Activated T-helper 2 cell treated with anti-CD3 and anti-CD28 coated beads, Interferon-gamma antibody, Interleukin-2, Interleukin-4, amounts not matched to agents 10 μg/mL and 5 μg/mL and 100 μg/mL, durations not matched to agents 14 hours and 24 hours and 36 hours (primary cell): Measurements from ENCODE around the gene RTN4R. TPM values are rescaled to one million over a fixed set of nuclear protein-coding genes. Genes with fewer than 3 reads are reported as not detected.

ENCODE experiments used
- DNase-seq: peaks from one replicate; pipeline ENCODE4 v3.0.0; 2021; ENCODE audit warnings: low spot score
- H3K27ac Mint-ChIP-seq: one replicate; pipeline ENCODE4 v1.8.0; 2021; ENCODE audit warnings: mixed read lengths
- H3K27me3 Mint-ChIP-seq: one replicate; pipeline ENCODE4 v1.8.0; 2021; ENCODE audit warnings: low read depth, mixed read lengths
- H3K36me3 Mint-ChIP-seq: one replicate; pipeline ENCODE4 v1.8.0; 2021; ENCODE audit warnings: low read depth, mixed read lengths
- H3K4me1 Mint-ChIP-seq: one replicate; pipeline ENCODE4 v1.8.0; 2021; ENCODE audit warnings: low read depth, mixed read lengths
- H3K4me3 Mint-ChIP-seq: one replicate; pipeline ENCODE4 v1.8.0; 2021; ENCODE audit warnings: low read depth, mild to moderate bottlenecking, moderate library complexity, mixed read lengths
- H3K9me3 Mint-ChIP-seq: one replicate; pipeline ENCODE4 v1.8.0; 2021; ENCODE audit warnings: mixed read lengths
- intact Hi-C: fragments of 100-400 bp; cut with micrococcal nuclease; formaldehyde crosslinking; loops from one replicate; pipeline ENCODE4 v1.15.1; 2023
- total RNA-seq: library from RNA; stranded (reverse); gene quantifications from 2 replicates; pipeline ENCODE4 v1.2.3, GENCODE V29; 2022

The RTN4R gene
- total RNA-seq, 1 donor from 2014 or later, result 1.9 TPM

DNA sequence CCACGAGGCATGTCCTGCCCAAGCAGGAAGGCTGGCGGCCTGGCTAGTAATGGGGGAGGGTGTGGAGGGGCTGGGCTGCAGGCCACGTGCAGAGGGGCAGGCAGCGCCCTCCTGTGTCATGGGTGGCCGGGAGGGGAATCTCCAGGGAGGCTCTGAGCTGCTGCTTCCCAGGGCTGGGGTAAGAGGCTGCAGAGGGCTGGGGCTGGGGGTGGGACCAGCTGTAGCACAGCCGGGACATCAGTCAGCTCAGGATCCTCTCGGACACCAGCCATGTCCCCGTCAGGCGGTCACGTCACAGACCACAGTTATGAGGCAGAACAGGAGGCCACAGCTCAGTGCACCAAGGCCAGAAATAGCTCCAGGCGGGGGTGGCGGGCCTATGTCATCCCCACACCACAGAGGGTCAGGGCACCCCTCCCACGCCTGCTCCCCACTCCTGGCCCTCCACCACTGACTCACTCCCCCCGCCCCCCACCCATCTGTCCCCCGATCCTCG, 21.1 kb downstream of the RTN4R start:
- no peaks in the 10 kb centered on the region for H3K9me3 Mint-ChIP-seq
- H3K4me1 Mint-ChIP-seq, result peaks cover 15% of the 10 kb centered on the region
- no peaks in the 10 kb centered on the region for H3K27me3 Mint-ChIP-seq
- no peaks in the 10 kb centered on the region for H3K36me3 Mint-ChIP-seq
- no peak overlapping the region for H3K27ac Mint-ChIP-seq
- DNase-seq, result no peak
- intact Hi-C loops, result no loop called here
- H3K4me3 Mint-ChIP-seq, result no peak overlapping the region

DNA sequence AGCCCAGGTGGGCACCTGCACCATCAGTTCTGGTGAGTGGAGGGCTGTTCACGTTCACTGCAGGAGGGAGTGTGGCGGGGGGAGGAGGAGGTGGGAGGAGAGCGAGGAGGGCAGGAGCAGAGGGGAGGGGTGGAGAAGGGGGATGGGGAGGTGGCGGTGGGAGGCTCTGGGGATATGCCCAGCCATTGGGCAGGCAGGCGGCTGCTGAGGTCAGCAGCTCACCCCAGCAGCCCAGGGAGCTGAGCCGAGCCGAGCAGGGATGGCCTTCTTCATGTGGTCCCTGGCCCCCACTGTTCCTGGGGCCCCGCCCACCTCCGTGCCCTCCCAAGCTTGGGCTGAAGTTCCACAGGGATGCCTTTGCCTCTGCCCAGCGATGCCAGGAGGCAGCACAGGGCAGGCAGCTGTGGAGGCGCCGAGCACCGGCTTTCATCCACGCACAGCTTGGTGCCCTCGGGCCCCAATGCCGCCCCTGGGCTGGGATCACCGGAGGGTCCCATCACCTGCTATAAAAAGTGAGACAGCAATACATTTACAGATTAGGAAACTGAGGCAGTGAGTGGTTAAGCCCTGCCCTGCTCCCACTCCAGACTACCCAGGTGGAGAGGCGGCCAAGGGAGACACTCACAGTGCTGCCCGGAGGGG, 21.6 kb downstream of the RTN4R start:
- no peak for DNase-seq
- Mint-ChIP-seq H3K4me1 (peaks cover 15% of the 10 kb centered on the region), H3K27me3 (no peaks in the 10 kb centered on the region), H3K4me3 (no peak overlapping the region), H3K27ac (no peak overlapping the region), H3K9me3 (no peaks in the 10 kb centered on the region), H3K36me3 (no peaks in the 10 kb centered on the region)
- intact Hi-C loops, result no loop called here

- Mint-ChIP-seq H3K4me3 (no peak overlapping the region), H3K27ac (peak overlapping the region; percentile 66), H3K9me3 (no peaks in the 10 kb centered on the region), H3K4me1 (peaks cover 15% of the 10 kb centered on the region), H3K36me3 (no peaks in the 10 kb centered on the region), H3K27me3 (no peaks in the 10 kb centered on the region)
- DNase-seq, result no peak
- intact Hi-C loops, result no loop called here
Measured at GRCh38 chr22:20245577-20246367, 22.3 kb downstream of the RTN4R start.

DNA sequence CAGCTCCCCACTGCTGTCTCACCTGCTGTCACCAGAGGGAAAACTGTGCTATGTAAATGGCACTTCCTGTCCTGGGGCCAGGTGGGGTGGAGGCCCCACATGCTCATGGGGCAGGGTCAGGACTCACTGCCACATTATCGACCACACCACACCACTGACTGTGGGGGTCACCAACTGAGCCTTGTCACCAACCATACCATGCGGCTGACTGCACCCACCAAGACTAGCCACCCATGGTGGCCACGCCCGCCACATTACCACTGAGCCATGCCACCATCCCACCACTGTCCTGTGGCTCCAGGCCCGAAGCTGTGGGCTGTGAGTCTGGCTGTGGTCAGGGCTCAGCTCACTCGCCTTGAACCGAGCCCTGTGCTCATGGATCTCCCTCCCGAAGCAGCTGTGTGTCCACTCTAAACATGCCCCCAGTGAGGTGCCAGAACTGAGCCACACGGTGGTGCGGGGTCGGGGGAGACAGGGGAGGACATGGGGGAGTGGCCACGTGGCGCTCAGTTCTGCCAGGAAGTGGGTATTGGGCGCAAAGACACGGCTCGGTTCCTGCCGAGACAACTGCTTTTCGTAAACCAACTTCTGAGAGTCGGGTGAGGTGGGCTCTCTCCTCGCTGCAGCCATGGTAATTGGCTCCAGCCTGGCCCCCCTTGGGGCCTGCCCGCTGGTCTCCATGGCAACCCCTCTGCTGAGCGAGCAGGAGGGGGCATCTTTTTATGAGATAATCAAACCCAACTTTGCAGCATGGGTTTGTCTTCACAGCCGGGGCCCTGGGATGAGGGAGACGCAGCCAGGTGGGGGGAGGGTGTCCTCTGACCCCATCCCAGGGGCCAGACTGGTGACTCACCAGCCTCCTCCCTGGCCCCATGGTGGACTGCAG, 23.2 kb downstream of the RTN4R start:
- Mint-ChIP-seq H3K4me3 (no peak overlapping the region), H3K9me3 (no peaks in the 10 kb centered on the region), H3K36me3 (no peaks in the 10 kb centered on the region), H3K27ac (peak overlapping the region; percentile 52), H3K27me3 (no peaks in the 10 kb centered on the region), H3K4me1 (peaks cover 15% of the 10 kb centered on the region)
- intact Hi-C loops, result no loop called here
- DNase-seq, result no peak

DNA sequence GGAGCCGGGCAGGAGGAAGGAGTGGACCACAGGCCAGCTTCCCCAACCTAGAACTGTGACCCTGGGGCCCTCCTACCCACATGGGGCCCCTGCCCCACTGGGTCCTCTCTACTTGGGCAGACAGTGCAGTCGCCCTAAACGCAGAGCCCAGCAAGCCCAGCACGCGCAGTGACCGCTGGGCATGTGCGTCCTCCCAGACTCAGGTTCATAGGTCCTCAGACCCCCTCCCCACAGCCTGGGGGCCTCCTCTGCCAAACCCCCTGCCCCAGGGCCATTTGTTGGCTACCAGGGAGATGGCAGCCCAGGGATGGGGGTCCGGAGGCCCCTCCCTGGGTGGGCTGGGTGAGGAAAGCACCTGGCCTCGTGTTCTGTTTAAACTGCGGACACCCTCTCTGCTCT, 23.9 kb downstream of the RTN4R start:
- peaks cover 15% of the 10 kb centered on the region for H3K4me1 Mint-ChIP-seq
- no peaks in the 10 kb centered on the region for H3K36me3 Mint-ChIP-seq
- H3K9me3 Mint-ChIP-seq, result no peaks in the 10 kb centered on the region
- no peak overlapping the region for H3K4me3 Mint-ChIP-seq
- no peaks in the 10 kb centered on the region for H3K27me3 Mint-ChIP-seq
- no peak overlapping the region for H3K27ac Mint-ChIP-seq
- intact Hi-C loops, result no loop called here
- no peak for DNase-seq

- H3K27ac Mint-ChIP-seq, result peak overlapping the region; percentile 33
- intact Hi-C loops, result no loop called here
- peaks cover 15% of the 10 kb centered on the region for H3K4me1 Mint-ChIP-seq
- H3K27me3 Mint-ChIP-seq, result no peaks in the 10 kb centered on the region
- DNase-seq, result peak; percentile 49
- H3K36me3 Mint-ChIP-seq, result no peaks in the 10 kb centered on the region
- no peak overlapping the region for H3K4me3 Mint-ChIP-seq
- no peaks in the 10 kb centered on the region for H3K9me3 Mint-ChIP-seq
Measured at GRCh38 chr22:20243537-20244249, 24.4 kb downstream of the RTN4R start.

DNA sequence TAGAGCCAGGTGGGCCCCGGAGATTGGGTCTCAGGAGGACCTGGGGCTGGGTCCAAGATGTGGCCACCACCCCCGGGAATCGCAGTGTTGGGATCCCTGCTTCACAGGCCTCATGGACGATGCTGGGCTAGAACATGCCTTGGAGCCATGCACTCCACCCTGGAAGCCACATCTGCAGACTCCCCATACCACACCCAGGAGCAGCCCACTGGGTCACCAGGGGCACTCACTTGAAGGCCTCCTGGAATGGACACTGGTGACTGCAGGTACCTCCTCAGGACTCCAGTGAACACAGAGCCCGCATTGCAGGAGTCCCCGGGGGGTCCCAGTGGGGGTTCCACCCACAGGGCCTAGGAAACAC, 25.0 kb downstream of the RTN4R start:
- Mint-ChIP-seq H3K27me3 (no peaks in the 10 kb centered on the region), H3K4me1 (peaks cover 15% of the 10 kb centered on the region), H3K9me3 (no peaks in the 10 kb centered on the region), H3K27ac (peak overlapping the region; percentile 33), H3K36me3 (no peaks in the 10 kb centered on the region), H3K4me3 (no peak overlapping the region)
- DNase-seq, result no peak
- intact Hi-C loops, result no loop called here

GRCh38 chr22:20242393-20243175, 25.5 kb downstream of the RTN4R start:
- Mint-ChIP-seq H3K4me1 (peaks cover 15% of the 10 kb centered on the region), H3K27me3 (no peaks in the 10 kb centered on the region), H3K4me3 (no peak overlapping the region), H3K9me3 (no peaks in the 10 kb centered on the region), H3K36me3 (no peaks in the 10 kb centered on the region), H3K27ac (no peak overlapping the region)
- no peak for DNase-seq
- intact Hi-C loops, result no loop called here

GRCh38 chr22:20241579-20242392, 26.3 kb downstream of the RTN4R start:
- no peaks in the 10 kb centered on the region for H3K9me3 Mint-ChIP-seq
- H3K36me3 Mint-ChIP-seq, result no peaks in the 10 kb centered on the region
- intact Hi-C loops, result no loop called here
- H3K27ac Mint-ChIP-seq, result no peak overlapping the region
- H3K4me3 Mint-ChIP-seq, result no peak overlapping the region
- H3K27me3 Mint-ChIP-seq, result no peaks in the 10 kb centered on the region
- no peak for DNase-seq
- peaks cover 15% of the 10 kb centered on the region for H3K4me1 Mint-ChIP-seq

DNA sequence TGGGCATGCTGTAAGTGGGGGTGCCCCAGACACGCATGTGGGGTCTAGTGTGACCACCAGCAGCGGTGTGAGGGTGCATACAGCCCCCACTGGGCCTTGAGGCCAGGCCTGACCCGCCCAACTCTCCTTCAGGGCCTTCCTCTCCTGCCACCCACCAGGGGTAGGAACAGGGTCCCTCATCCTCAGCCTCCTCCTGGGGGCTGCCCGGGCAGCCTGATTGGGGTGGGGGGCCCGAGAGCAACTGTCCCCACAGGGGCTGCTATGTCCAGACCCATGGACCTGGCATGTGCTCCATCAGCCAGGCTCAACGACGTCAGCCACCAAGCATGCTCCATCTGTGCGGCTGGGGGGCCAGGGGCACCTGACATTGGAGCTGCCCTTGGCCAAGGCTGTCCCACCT, 27.2 kb downstream of the RTN4R start:
- H3K4me3 Mint-ChIP-seq, result no peak overlapping the region
- intact Hi-C loops, result no loop called here

DNA sequence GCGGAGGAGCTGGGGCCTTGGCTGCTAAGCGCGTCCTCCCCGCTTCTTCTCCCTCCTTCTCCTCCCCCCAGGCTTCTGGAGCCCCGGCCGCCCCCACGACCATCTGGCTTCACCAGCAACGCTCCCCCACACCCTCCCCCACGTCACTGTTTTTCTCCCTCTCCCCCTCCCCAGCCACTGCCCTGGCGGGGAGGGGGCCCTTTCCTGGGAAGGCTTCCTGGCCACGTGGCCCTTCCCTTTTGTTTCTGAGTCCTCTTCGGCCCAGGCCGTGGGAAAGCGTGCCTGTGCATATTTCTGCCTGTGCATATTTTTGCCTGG, 27.7 kb downstream of the RTN4R start:
- Mint-ChIP-seq H3K27ac (no peak overlapping the region), H3K4me1 (peaks cover 13% of the 10 kb centered on the region), H3K4me3 (no peak overlapping the region), H3K9me3 (no peaks in the 10 kb centered on the region), H3K36me3 (no peaks in the 10 kb centered on the region), H3K27me3 (no peaks in the 10 kb centered on the region)
- no peak for DNase-seq
- intact Hi-C loops, result no loop called here

More for the DNA sequence above, 27.2 kb downstream of the RTN4R start:
- Mint-ChIP-seq H3K36me3 (no peaks in the 10 kb centered on the region), H3K27ac (no peak overlapping the region), H3K9me3 (no peaks in the 10 kb centered on the region), H3K27me3 (no peaks in the 10 kb centered on the region), H3K4me1 (peaks cover 15% of the 10 kb centered on the region)
- DNase-seq, result no peak
